ENCODE data around the gene MSI2.
A peak's percentile ranks its signal among the peaks of the same experiment; 100 is the strongest.

The MSI2 gene

GRCh38 chr17:57707892-57708291 lies 451.6 kb downstream of the MSI2 start:
- DNase-seq, result peak; percentile 90

- peak; percentile 71 for DNase-seq
Observed at GRCh38 chr17:57708410-57708809, 452.1 kb downstream of the MSI2 start.

- no peak for DNase-seq
Observed at GRCh38 chr17:57713140-57713539, 456.8 kb downstream of the MSI2 start.

- peak; percentile 25 for DNase-seq
Observed at GRCh38 chr17:57714665-57715180, 458.4 kb downstream of the MSI2 start.

GRCh38 chr17:57715981-57716380 lies 459.7 kb downstream of the MSI2 start:
- no peak for DNase-seq

- DNase-seq, result no peak
Observed at GRCh38 chr17:57718878-57719277, 462.6 kb downstream of the MSI2 start.

GRCh38 chr17:57720386-57721035 lies 464.2 kb downstream of the MSI2 start:
- no peak for DNase-seq

- DNase-seq, result no peak
Observed at GRCh38 chr17:57721967-57722703, 465.8 kb downstream of the MSI2 start.

- DNase-seq, result no peak
Observed at GRCh38 chr17:57722704-57723043, 466.4 kb downstream of the MSI2 start.

- DNase-seq, result no peak
Observed at GRCh38 chr17:57723427-57724025, 467.2 kb downstream of the MSI2 start.

GRCh38 chr17:57724026-57724728 lies 467.9 kb downstream of the MSI2 start:
- DNase-seq, result peak; percentile 66

GRCh38 chr17:57724729-57725125 lies 468.4 kb downstream of the MSI2 start:
- no peak for DNase-seq

GRCh38 chr17:57726213-57726790 lies 470.0 kb downstream of the MSI2 start:
- peak; percentile 82 for DNase-seq

- DNase-seq, result no peak
Observed at GRCh38 chr17:57726838-57727237, 470.5 kb downstream of the MSI2 start.

GRCh38 chr17:57727630-57728175 lies 471.4 kb downstream of the MSI2 start:
- DNase-seq, result peak; percentile 52

GRCh38 chr17:57730026-57730701 lies 473.8 kb downstream of the MSI2 start:
- no peak for DNase-seq

GRCh38 chr17:57732062-57732461 lies 475.7 kb downstream of the MSI2 start:
- DNase-seq, result no peak

GRCh38 chr17:57733085-57733484 lies 476.8 kb downstream of the MSI2 start:
- no peak for DNase-seq
